ENCODE data around the gene CYP2F1.
"Not testable (repeated sequence)": the region's sequence is repeated elsewhere in the genome, so short reads cannot be mapped to it uniquely, and the experiment has no call there.

Gene CYP2F1

DNA sequence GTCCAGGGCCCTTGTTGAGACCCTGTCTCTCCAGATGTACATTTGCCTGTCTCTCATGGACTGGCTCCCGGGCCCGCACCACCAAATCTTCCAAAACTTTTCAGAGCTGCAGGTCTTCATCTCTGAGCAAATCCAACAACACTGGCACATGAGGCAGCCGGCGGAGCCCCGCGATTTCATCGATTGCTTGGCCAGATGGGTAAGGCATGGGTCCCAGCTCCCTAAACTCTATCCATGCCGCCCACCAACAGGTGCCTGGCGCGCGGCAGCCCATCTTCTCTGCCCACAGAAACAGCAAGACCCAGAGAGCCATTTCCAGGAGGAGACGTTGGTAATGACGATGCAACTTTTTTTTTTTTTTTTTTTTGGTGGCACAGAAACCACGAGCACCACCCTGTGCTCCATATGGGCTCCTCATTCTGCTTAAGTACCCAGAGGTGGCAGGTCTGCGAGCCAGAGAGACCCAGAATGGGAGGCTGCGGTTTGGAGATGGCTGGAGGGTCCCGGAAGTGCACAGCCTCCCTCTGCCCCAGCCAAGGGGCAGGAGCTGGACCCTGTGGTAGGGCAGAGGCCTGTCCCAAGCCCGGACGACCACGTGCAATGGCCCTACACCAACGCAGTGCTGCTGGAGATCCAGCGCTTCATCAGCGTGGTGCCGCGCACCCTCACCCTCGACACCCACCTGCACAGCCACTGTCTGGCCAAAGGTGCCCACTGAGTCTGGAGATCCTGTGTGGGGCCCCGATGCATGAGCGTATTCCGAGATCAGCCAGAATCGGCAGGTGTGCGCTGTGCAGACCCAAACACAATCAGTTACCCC lies 22.6 kb downstream of the CYP2F1 start:
- WGBS, 2 donors (ENCODE audit: extremely low coverage in 2 of 2, insufficient read length in 2 of 2, insufficient replicate concordance in 1 of 2), result no CpG with 5 or more reads among the region's 31 CpGs
- Histone ChIP-seq H3K27ac (replicated peaks; ENCODE audit: low read length) (no peak overlapping the region), H4K8ac (ENCODE audit: low read depth, low read length) (no peak overlapping the region), H2BK15ac (ENCODE audit: low read length) (no peak overlapping the region), H3K36me3 (replicated peaks in 1 of 2; ENCODE audit: control insufficient read depth in 2 of 2, insufficient read depth in 2 of 2, low read length in 2 of 2) (no peaks in the 10 kb centered on the region), H3K4me3 (ENCODE audit: low read length in 2 of 2) (no peak overlapping the region), H3K79me1 (ENCODE audit: low read depth, low read length) (no peaks in the 10 kb centered on the region), H4K91ac (ENCODE audit: low read depth, low read length, poor library complexity) (no peak overlapping the region), H3K14ac (ENCODE audit: low read length) (no peak overlapping the region), H3K9me3 (replicated peaks in 1 of 2; ENCODE audit: control insufficient read depth in 2 of 2, insufficient read depth in 1 of 2, low read depth in 1 of 2, low read length in 2 of 2) (no peaks in the 10 kb centered on the region), H3K4ac (ENCODE audit: low read length) (no peak overlapping the region), H3K9ac (ENCODE audit: low read depth, low read length, poor library complexity) (peak overlapping the region; percentile 17), H3K27me3 (ENCODE audit: control insufficient read depth in 3 of 3, insufficient read depth in 3 of 3, low read depth in 1 of 3, low read length in 3 of 3) (peaks cover 0 to 15% (median 3%) of the 10 kb centered on the region in 3 experiments), H2AK5ac (ENCODE audit: low read depth, low read length) (peak overlapping the region; percentile 47), H3K4me1 (ENCODE audit: control insufficient read depth in 2 of 2, insufficient read depth in 1 of 2, low read depth in 1 of 2, low read length in 2 of 2) (no peaks in the 10 kb centered on the region), H3K18ac (ENCODE audit: low read length) (no peak overlapping the region), H2BK120ac (ENCODE audit: low read depth, low read length) (no peak overlapping the region), H2BK5ac (ENCODE audit: low read length) (no peak overlapping the region), H3K4me2 (ENCODE audit: insufficient read depth, low read length, poor library complexity, severe bottlenecking) (no peak overlapping the region), H2BK12ac (ENCODE audit: low read length) (peak overlapping the region; percentile 78), H2AFZ (ENCODE audit: low read length) (no peak overlapping the region), H3K23ac (ENCODE audit: low read depth, low read length, poor library complexity) (peak overlapping the region; percentile 22)
- DNase-seq (ENCODE audit: low spot score), result no peak

DNA sequence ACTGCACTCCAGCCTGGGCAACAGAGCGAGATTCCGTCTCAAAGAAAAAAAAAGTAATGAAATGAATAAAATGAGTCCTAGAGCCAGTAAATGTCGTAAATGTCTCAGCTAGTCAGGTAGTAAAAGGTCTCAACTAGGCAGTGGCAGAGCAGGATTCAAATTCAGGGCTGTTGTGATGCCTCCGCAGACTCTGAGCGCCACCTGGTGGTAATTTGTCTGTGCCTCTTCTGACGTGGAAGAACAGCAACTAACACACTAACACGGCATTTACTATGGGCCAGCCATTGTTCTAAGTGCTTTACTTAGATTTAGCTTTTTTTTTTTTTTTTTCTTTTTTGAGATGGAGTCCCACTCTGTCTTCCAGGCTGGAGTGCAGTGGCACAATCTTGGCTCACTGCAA lies 30.2 kb downstream of the CYP2F1 start:
- Histone ChIP-seq H2BK12ac (ENCODE audit: low read length) (no peak overlapping the region), H3K9me3 (replicated peaks in 1 of 2; ENCODE audit: control insufficient read depth in 2 of 2, insufficient read depth in 1 of 2, low read depth in 1 of 2, low read length in 2 of 2) (no peaks in the 10 kb centered on the region), H3K14ac (ENCODE audit: low read length) (no peak overlapping the region), H3K4ac (ENCODE audit: low read length) (no peak overlapping the region), H4K91ac (ENCODE audit: low read depth, low read length, poor library complexity) (no peak overlapping the region), H2AK5ac (ENCODE audit: low read depth, low read length) (no peak overlapping the region), H3K9ac (ENCODE audit: low read depth, low read length, poor library complexity) (no peak overlapping the region), H3K36me3 (replicated peaks in 1 of 2; ENCODE audit: control insufficient read depth in 2 of 2, insufficient read depth in 2 of 2, low read length in 2 of 2) (no peaks in the 10 kb centered on the region), H3K18ac (ENCODE audit: low read length) (no peak overlapping the region), H3K4me2 (ENCODE audit: insufficient read depth, low read length, poor library complexity, severe bottlenecking) (no peak overlapping the region), H3K27ac (replicated peaks; ENCODE audit: low read length) (no peak overlapping the region), H3K79me1 (ENCODE audit: low read depth, low read length) (no peaks in the 10 kb centered on the region), H4K8ac (ENCODE audit: low read depth, low read length) (no peak overlapping the region), H2BK15ac (ENCODE audit: low read length) (no peak overlapping the region), H3K4me1 (ENCODE audit: control insufficient read depth in 2 of 2, insufficient read depth in 1 of 2, low read depth in 1 of 2, low read length in 2 of 2) (no peaks in the 10 kb centered on the region), H2BK5ac (ENCODE audit: low read length) (no peak overlapping the region), H3K27me3 (ENCODE audit: control insufficient read depth in 3 of 3, insufficient read depth in 3 of 3, low read depth in 1 of 3, low read length in 3 of 3) (no peaks in the 10 kb centered on the region), H2BK120ac (ENCODE audit: low read depth, low read length) (no peak overlapping the region), H2AFZ (ENCODE audit: low read length) (no peak overlapping the region), H3K4me3 (ENCODE audit: low read length in 2 of 2) (no peak overlapping the region), H3K23ac (ENCODE audit: low read depth, low read length, poor library complexity) (no peak overlapping the region)
- DNase-seq (ENCODE audit: low spot score), result peak; percentile 54
- WGBS, 2 donors (ENCODE audit: extremely low coverage in 2 of 2, insufficient read length in 2 of 2, insufficient replicate concordance in 1 of 2), result no CpG with 5 or more reads among the region's 7 CpGs

DNA sequence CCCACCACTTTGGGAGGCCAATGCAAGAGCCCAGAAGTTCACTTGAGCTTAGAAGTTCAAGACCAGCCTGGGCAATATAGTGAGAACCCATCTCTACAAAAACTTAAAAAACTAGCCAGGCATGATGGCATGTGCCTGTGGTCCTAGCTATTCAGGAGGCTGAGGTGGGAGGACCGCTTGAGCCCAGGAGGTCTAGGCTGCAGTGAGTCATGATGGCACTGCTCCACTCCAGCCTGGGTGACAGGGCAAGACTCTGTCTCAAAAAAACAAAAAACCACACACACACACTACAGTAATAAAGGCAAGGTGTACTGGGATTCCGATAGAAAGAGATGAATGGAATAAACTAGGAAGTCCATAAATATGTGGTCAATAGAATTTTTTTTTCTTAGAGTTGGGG lies 35.6 kb downstream of the CYP2F1 start:
- H3K4me1 ChIP-seq (ENCODE audit: control insufficient read depth in 2 of 2, insufficient read depth in 1 of 2, low read depth in 1 of 2, low read length in 2 of 2), result no peaks in the 10 kb centered on the region
- no peak overlapping the region for H3K18ac ChIP-seq (ENCODE audit: low read length)
- no peaks in the 10 kb centered on the region for H3K36me3 ChIP-seq (replicated peaks in 1 of 2; ENCODE audit: control insufficient read depth in 2 of 2, insufficient read depth in 2 of 2, low read length in 2 of 2)
- H3K27ac ChIP-seq (replicated peaks; ENCODE audit: low read length), result no peak overlapping the region
- no peak overlapping the region for H2BK120ac ChIP-seq (ENCODE audit: low read depth, low read length)
- no peaks in the 10 kb centered on the region for H3K79me1 ChIP-seq (ENCODE audit: low read depth, low read length)
- H4K8ac ChIP-seq (ENCODE audit: low read depth, low read length), result no peak overlapping the region
- no peak overlapping the region for H2BK12ac ChIP-seq (ENCODE audit: low read length)
- H3K4me3 ChIP-seq (ENCODE audit: low read length in 2 of 2), result no peak overlapping the region
- no peak overlapping the region for H3K4ac ChIP-seq (ENCODE audit: low read length)
- WGBS, 2 donors (ENCODE audit: extremely low coverage in 2 of 2, insufficient read length in 2 of 2, insufficient replicate concordance in 1 of 2), result no CpG with 5 or more reads among the region's 2 CpGs
- H3K4me2 ChIP-seq (ENCODE audit: insufficient read depth, low read length, poor library complexity, severe bottlenecking), result no peak overlapping the region
- DNase-seq (ENCODE audit: low spot score), result no peak
- H3K23ac ChIP-seq (ENCODE audit: low read depth, low read length, poor library complexity), result no peak overlapping the region
- no peak overlapping the region for H4K91ac ChIP-seq (ENCODE audit: low read depth, low read length, poor library complexity)
- H2BK15ac ChIP-seq (ENCODE audit: low read length), result no peak overlapping the region
- H3K9me3 ChIP-seq (replicated peaks in 1 of 2; ENCODE audit: control insufficient read depth in 2 of 2, insufficient read depth in 1 of 2, low read depth in 1 of 2, low read length in 2 of 2), result no peaks in the 10 kb centered on the region
- H2BK5ac ChIP-seq (ENCODE audit: low read length), result no peak overlapping the region
- H2AK5ac ChIP-seq (ENCODE audit: low read depth, low read length), result no peak overlapping the region
- no peak overlapping the region for H2AFZ ChIP-seq (ENCODE audit: low read length)
- no peak overlapping the region for H3K14ac ChIP-seq (ENCODE audit: low read length)
- H3K9ac ChIP-seq (ENCODE audit: low read depth, low read length, poor library complexity), result no peak overlapping the region
- no peaks in the 10 kb centered on the region for H3K27me3 ChIP-seq (ENCODE audit: control insufficient read depth in 3 of 3, insufficient read depth in 3 of 3, low read depth in 1 of 3, low read length in 3 of 3)

DNA sequence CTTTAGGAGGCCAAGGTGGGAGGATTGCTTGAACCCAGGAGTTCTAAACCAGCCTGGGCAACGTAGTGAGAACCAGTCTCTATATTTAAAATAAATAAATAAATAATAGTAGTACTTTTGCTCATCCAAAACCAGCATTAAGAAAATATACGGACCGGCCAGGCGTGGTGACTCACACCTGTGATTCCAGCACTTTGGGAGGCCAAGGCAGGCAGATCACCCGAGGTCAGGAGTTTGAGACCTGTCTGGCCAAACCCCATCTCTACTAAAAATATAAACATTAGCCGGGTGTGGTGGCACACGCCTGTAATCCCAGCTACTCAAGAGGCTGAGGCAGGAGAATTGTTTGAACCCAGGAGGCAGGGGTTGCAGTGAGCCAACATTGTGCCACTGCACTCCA lies 36.8 kb downstream of the CYP2F1 start:
- DNase-seq (ENCODE audit: low spot score); H3K4ac ChIP-seq (ENCODE audit: low read length); H3K36me3 ChIP-seq (replicated peaks in 1 of 2; ENCODE audit: control insufficient read depth in 2 of 2, insufficient read depth in 2 of 2, low read length in 2 of 2); H2BK15ac ChIP-seq (ENCODE audit: low read length); H2BK120ac ChIP-seq (ENCODE audit: low read depth, low read length); H2BK12ac ChIP-seq (ENCODE audit: low read length); H2BK5ac ChIP-seq (ENCODE audit: low read length); H3K23ac ChIP-seq (ENCODE audit: low read depth, low read length, poor library complexity); H3K4me1 ChIP-seq (ENCODE audit: control insufficient read depth in 2 of 2, insufficient read depth in 1 of 2, low read depth in 1 of 2, low read length in 2 of 2); H3K27ac ChIP-seq (replicated peaks; ENCODE audit: low read length); H3K79me1 ChIP-seq (ENCODE audit: low read depth, low read length); H4K8ac ChIP-seq (ENCODE audit: low read depth, low read length); H3K27me3 ChIP-seq (ENCODE audit: control insufficient read depth in 3 of 3, insufficient read depth in 3 of 3, low read depth in 1 of 3, low read length in 3 of 3); H3K14ac ChIP-seq (ENCODE audit: low read length); H3K9me3 ChIP-seq (replicated peaks in 1 of 2; ENCODE audit: control insufficient read depth in 2 of 2, insufficient read depth in 1 of 2, low read depth in 1 of 2, low read length in 2 of 2); H4K91ac ChIP-seq (ENCODE audit: low read depth, low read length, poor library complexity); H3K4me3 ChIP-seq (ENCODE audit: low read length in 2 of 2); H2AFZ ChIP-seq (ENCODE audit: low read length); H2AK5ac ChIP-seq (ENCODE audit: low read depth, low read length); H3K4me2 ChIP-seq (ENCODE audit: insufficient read depth, low read length, poor library complexity, severe bottlenecking); H3K9ac ChIP-seq (ENCODE audit: low read depth, low read length, poor library complexity); H3K18ac ChIP-seq (ENCODE audit: low read length): not testable (repeated sequence)
- no CpG with 5 or more reads among the region's 7 CpGs for WGBS, 2 donors (ENCODE audit: extremely low coverage in 2 of 2, insufficient read length in 2 of 2, insufficient replicate concordance in 1 of 2)
